Measurements from ENCODE around the gene NPPC.

NPPC gene

GRCh38 chr2:231909631-231910030 is 16.6 kb downstream of the NPPC start:
- no peak overlapping the region for H3K4me3 ChIP-seq (replicated peaks; ENCODE audit: low read depth, low read length)
- no peak for DNase-seq (ENCODE audit: extremely low read depth, insufficient read length)
- no peaks in the 10 kb centered on the region for H3K27me3 ChIP-seq (replicated peaks; ENCODE audit: control insufficient read depth, insufficient read depth, low read length)
- H3K36me3 ChIP-seq (ENCODE audit: control insufficient read depth, insufficient read depth, low read length), result no peaks in the 10 kb centered on the region
- no peak for TF ChIP-seq CTCF (IDR thresholded peaks at IDR 0.05; ENCODE audit: insufficient read depth, low read length, poor library complexity, severe bottlenecking)

GRCh38 chr2:231908584-231908983 is 17.6 kb downstream of the NPPC start:
- TF ChIP-seq CTCF (IDR thresholded peaks at IDR 0.05; ENCODE audit: insufficient read depth, low read length, poor library complexity, severe bottlenecking), result no peak
- no peak for DNase-seq (ENCODE audit: extremely low read depth, insufficient read length)
- no peaks in the 10 kb centered on the region for H3K27me3 ChIP-seq (replicated peaks; ENCODE audit: control insufficient read depth, insufficient read depth, low read length)
- no peak overlapping the region for H3K4me3 ChIP-seq (replicated peaks; ENCODE audit: low read depth, low read length)
- no peaks in the 10 kb centered on the region for H3K36me3 ChIP-seq (ENCODE audit: control insufficient read depth, insufficient read depth, low read length)

- H3K4me3 ChIP-seq (replicated peaks; ENCODE audit: low read depth, low read length), result no peak overlapping the region
- no peaks in the 10 kb centered on the region for H3K27me3 ChIP-seq (replicated peaks; ENCODE audit: control insufficient read depth, insufficient read depth, low read length)
- no peaks in the 10 kb centered on the region for H3K36me3 ChIP-seq (ENCODE audit: control insufficient read depth, insufficient read depth, low read length)
- no peak for TF ChIP-seq CTCF (IDR thresholded peaks at IDR 0.05; ENCODE audit: insufficient read depth, low read length, poor library complexity, severe bottlenecking)
- no peak for DNase-seq (ENCODE audit: extremely low read depth, insufficient read length)
Observed at GRCh38 chr2:231907765-231908164, 18.4 kb downstream of the NPPC start.

- no peak overlapping the region for H3K4me3 ChIP-seq (replicated peaks; ENCODE audit: low read depth, low read length)
- no peaks in the 10 kb centered on the region for H3K27me3 ChIP-seq (replicated peaks; ENCODE audit: control insufficient read depth, insufficient read depth, low read length)
- no peak for DNase-seq (ENCODE audit: extremely low read depth, insufficient read length)
- TF ChIP-seq CTCF (IDR thresholded peaks at IDR 0.05; ENCODE audit: insufficient read depth, low read length, poor library complexity, severe bottlenecking), result no peak
- no peaks in the 10 kb centered on the region for H3K36me3 ChIP-seq (ENCODE audit: control insufficient read depth, insufficient read depth, low read length)
Observed at GRCh38 chr2:231905026-231905425, 21.2 kb downstream of the NPPC start.

- Histone ChIP-seq H3K36me3 (ENCODE audit: control insufficient read depth, insufficient read depth, low read length) (no peaks in the 10 kb centered on the region), H3K4me3 (replicated peaks; ENCODE audit: low read depth, low read length) (no peak overlapping the region), H3K27me3 (replicated peaks; ENCODE audit: control insufficient read depth, insufficient read depth, low read length) (no peaks in the 10 kb centered on the region)
- no peak for DNase-seq (ENCODE audit: extremely low read depth, insufficient read length)
- TF ChIP-seq CTCF (IDR thresholded peaks at IDR 0.05; ENCODE audit: insufficient read depth, low read length, poor library complexity, severe bottlenecking), result no peak
Observed at GRCh38 chr2:231904161-231904611, 22.0 kb downstream of the NPPC start.

- Histone ChIP-seq H3K36me3 (ENCODE audit: control insufficient read depth, insufficient read depth, low read length) (no peaks in the 10 kb centered on the region), H3K27me3 (replicated peaks; ENCODE audit: control insufficient read depth, insufficient read depth, low read length) (no peaks in the 10 kb centered on the region), H3K4me3 (replicated peaks; ENCODE audit: low read depth, low read length) (no peak overlapping the region)
- no peak for DNase-seq (ENCODE audit: extremely low read depth, insufficient read length)
- no peak for TF ChIP-seq CTCF (IDR thresholded peaks at IDR 0.05; ENCODE audit: insufficient read depth, low read length, poor library complexity, severe bottlenecking)
Observed at GRCh38 chr2:231902598-231902997, 23.6 kb downstream of the NPPC start.

Data from GM06990 (cell line).